A549 (cell line): ENCODE results near the gene CD8A. TPM values are rescaled to one million over a fixed set of nuclear protein-coding genes. Genes with fewer than 3 reads are reported as not detected.

Experiments
- ATAC-seq, 2 experiments: fragments of 200-7000 bp in 1 of 2; fragments of >200 bp in 1 of 2; cut with Nextera tagmentation in 1 of 2; cut with Tn5 transposase in 1 of 2; 3 replicates each; pipeline versions ENCODE4 v1.8.0 to v1.9.1; 2018 to 2020; ENCODE audit warnings: mild to moderate bottlenecking in 1 of 2, moderate library complexity in 1 of 2
- CTCF ChIA-PET: fragments of 300-600 bp; sonication (Branson Sonifier 250); formaldehyde crosslinking; extraction: SDS; loops from one replicate; lab custom pipeline; 2021; ENCODE audit warnings: antibody characterized with exemption, inconsistent platforms; lab: Yijun Ruan, JAX
- POLR2A ChIA-PET: fragments of 350-600 bp; formaldehyde crosslinking; extraction: SDS; loops from one replicate; lab custom pipeline; 2021; ENCODE audit warnings: antibody characterized with exemption, inconsistent platforms; lab: Yijun Ruan, JAX
- DNase-seq, 2 experiments: peaks; one replicate each; pipeline versions ENCODE4 v3.0.0 to v3.0.0-alpha.2; 2011 to 2016; ENCODE audit warnings: low read depth in 1 of 2, low spot score in 1 of 2
- FAIRE-seq: peaks from 2 replicates; lab custom pipeline; 2011; peaks lifted over from hg19 to GRCh38; lab: Jason Lieb, UNC
- H3K27ac ChIP-seq, 2 experiments: fragments of >200 bp; sonication (Bioruptor Twin); formaldehyde crosslinking; 3 replicates each; pipeline ENCODE4 v1.5.1; 2016 to 2017
- H3K4me1 ChIP-seq: fragments of >200 bp; sonication (Bioruptor Twin); formaldehyde crosslinking; 3 replicates; pipeline ENCODE4 v1.6.1; 2016
- H3K4me2 ChIP-seq: fragments of >200 bp; sonication (Bioruptor Twin); formaldehyde crosslinking; 3 replicates; pipeline ENCODE4 v1.6.1; 2016
- H3K4me3 ChIP-seq: fragments of >200 bp; sonication (Bioruptor Twin); formaldehyde crosslinking; 3 replicates; pipeline ENCODE4 v1.5.1; 2016
- H3K9me3 ChIP-seq: fragments of >200 bp; sonication (Bioruptor Twin); formaldehyde crosslinking; 3 replicates; pipeline ENCODE4 v1.6.1; 2016
- BCL3 ChIP-seq: fragments of >200 bp; sonication (Bioruptor Twin); formaldehyde crosslinking; IDR thresholded peaks from 3 replicates; pipeline ENCODE4 v1.6.1; 2016
- BHLHE40 ChIP-seq: IDR thresholded peaks from 2 replicates; pipeline ENCODE4 v1.6.1; 2012; ENCODE audit warnings: low read depth, low read length, inconsistent platforms
- CBX8 ChIP-seq: fragments of 200-600 bp; sonication (generic); IDR thresholded peaks from 2 replicates; pipeline ENCODE4 v1.6.1; 2016
- CEBPB ChIP-seq, 2 experiments: fragments of >200 bp in 1 of 2; sonication (Bioruptor Twin) in 1 of 2; formaldehyde crosslinking in 1 of 2; IDR thresholded peaks; 2 replicates each; pipeline ENCODE4 v1.6.1; 2012 to 2016
- CHD4 ChIP-seq: fragments of 200-600 bp; sonication (generic); IDR thresholded peaks from 2 replicates; pipeline ENCODE4 v1.6.1; 2016; ENCODE audit warnings: antibody characterized with exemption, mild to moderate bottlenecking, borderline replicate concordance
- CTCF ChIP-seq: fragments of >200 bp; sonication (Bioruptor Twin); formaldehyde crosslinking; IDR thresholded peaks from 3 replicates; pipeline ENCODE4 v1.5.1; 2016
- GATA3 ChIP-seq: IDR thresholded peaks from 2 replicates; pipeline ENCODE4 v1.6.1; 2012; ENCODE audit warnings: borderline replicate concordance
- HOXA7 ChIP-seq: fragments of 250-450 bp; sonication (Bioruptor Pico); IDR thresholded peaks from 2 replicates; pipeline ENCODE4 v1.5.0; 2020; ENCODE audit warnings: mild to moderate bottlenecking, moderate library complexity
- HOXB13 ChIP-seq: fragments of 250-450 bp; sonication (Bioruptor Pico); IDR thresholded peaks from 2 replicates; pipeline ENCODE4 v1.5.0; 2020; ENCODE audit warnings: low read depth, mild to moderate bottlenecking, moderate library complexity
- HOXB5 ChIP-seq: fragments of 250-450 bp; sonication (Bioruptor Pico); IDR thresholded peaks from 2 replicates; pipeline ENCODE4 v1.5.0; 2020; ENCODE audit warnings: mild to moderate bottlenecking, moderate library complexity
- JUN ChIP-seq, 2 experiments: fragments of >200 bp; sonication (Bioruptor Twin); formaldehyde crosslinking; IDR thresholded peaks; 2 replicates in 1 of 2; 3 replicates in 1 of 2; pipeline ENCODE4 v1.6.1; 2016 to 2017
- KDM1A ChIP-seq: fragments of 200-600 bp; sonication (generic); IDR thresholded peaks from 2 replicates; pipeline ENCODE4 v1.6.1; 2016; ENCODE audit warnings: low read depth, mild to moderate bottlenecking
- KDM5A ChIP-seq: fragments of 200-600 bp; sonication (generic); IDR thresholded peaks from 2 replicates; pipeline ENCODE4 v1.6.1; 2016; ENCODE audit warnings: antibody characterized with exemption, mild to moderate bottlenecking
- MAFK ChIP-seq: fragments of 450-650 bp; IDR thresholded peaks from 2 replicates; pipeline ENCODE4 v1.6.1; 2014; ENCODE audit not compliant: partially characterized antibody
- MAX ChIP-seq: IDR thresholded peaks from 2 replicates; pipeline ENCODE4 v1.6.1; 2012
- MYC ChIP-seq: IDR thresholded peaks from 2 replicates; pipeline ENCODE4 v1.6.1; 2012; ENCODE audit warnings: mild to moderate bottlenecking, inconsistent platforms, low read length, improper control_type of control experiment, borderline replicate concordance
- NFE2L2 ChIP-seq: fragments of 150-350 bp; conservative IDR thresholded peaks from 2 replicates; pipeline ENCODE4 v1.6.1; 2014; ENCODE audit warnings: low read length
- NPAS2 ChIP-seq: fragments of 250-450 bp; sonication (Bioruptor Pico); IDR thresholded peaks from 2 replicates; pipeline ENCODE4 v1.8.0; 2022; ENCODE audit warnings: mild to moderate bottlenecking, moderate library complexity, borderline replicate concordance
- NR3C1 ChIP-seq: fragments of >200 bp; sonication (Bioruptor Twin); formaldehyde crosslinking; IDR thresholded peaks from 3 replicates; pipeline ENCODE4 v1.6.1; 2017
- PHF8 ChIP-seq: fragments of 200-600 bp; sonication (generic); IDR thresholded peaks from 2 replicates; pipeline ENCODE4 v1.6.1; 2016; ENCODE audit warnings: low read depth, mild to moderate bottlenecking, antibody characterized with exemption, moderate library complexity, borderline replicate concordance
- POLR2AphosphoS2 ChIP-seq: conservative IDR thresholded peaks from 2 replicates; pipeline ENCODE4 v1.6.1; 2012; ENCODE audit warnings: low read length, improper control_type of control experiment, inconsistent platforms
- RAD21 ChIP-seq, 2 experiments: fragments of >200 bp in 1 of 2; sonication (Bioruptor Twin) in 1 of 2; formaldehyde crosslinking in 1 of 2; IDR thresholded peaks in 1 of 2; conservative IDR thresholded peaks in 1 of 2; 2 replicates in 1 of 2; 3 replicates in 1 of 2; pipeline ENCODE4 v1.6.1; 2012 to 2018; ENCODE audit warnings: inconsistent platforms in 1 of 2
- RCOR1 ChIP-seq: fragments of 150-350 bp; IDR thresholded peaks from 2 replicates; pipeline ENCODE4 v1.6.1; 2014; ENCODE audit warnings: antibody characterized with exemption, low read length, low read depth
- SMC3 ChIP-seq: fragments of >200 bp; sonication (Bioruptor Twin); formaldehyde crosslinking; IDR thresholded peaks from 3 replicates; pipeline ENCODE4 v1.6.1; 2018; ENCODE audit warnings: inconsistent platforms
- SREBF2 ChIP-seq: fragments of 450-650 bp; IDR thresholded peaks from 2 replicates; pipeline ENCODE4 v1.6.1; 2014; ENCODE audit warnings: mild to moderate bottlenecking, moderate library complexity
- TFCP2L1 ChIP-seq: fragments of 250-450 bp; sonication (Bioruptor Pico); IDR thresholded peaks from 2 replicates; pipeline ENCODE4 v1.5.0; 2021; ENCODE audit warnings: mild to moderate bottlenecking
- TP53 ChIP-seq: fragments of 250-450 bp; sonication (Bioruptor Pico); IDR thresholded peaks from 2 replicates; pipeline ENCODE4 v1.5.0; 2021; ENCODE audit warnings: mild to moderate bottlenecking, moderate library complexity
- ZFP36 ChIP-seq: fragments of 450-650 bp; IDR thresholded peaks from 2 replicates; pipeline ENCODE4 v1.6.1; 2014; ENCODE audit warnings: borderline replicate concordance; ENCODE audit not compliant: partially characterized antibody
- ZNF302 ChIP-seq: fragments of 250-450 bp; sonication (Bioruptor Pico); IDR thresholded peaks from 2 replicates; pipeline ENCODE4 v1.9.0; 2021; ENCODE audit warnings: inconsistent platforms, mild to moderate bottlenecking, moderate library complexity
- WGBS: methylation state at CpG from one replicate; pipeline ENCODE4 v1.1.6; 2017; ENCODE audit errors: missing lambda C conversion rate; 5-methylcytosine and 5-hydroxymethylcytosine counted together
- polyA plus RNA-seq, 4 experiments: library from polyadenylated mRNA; depleted of rRNA in 3 of 4; stranded (reverse); fragments of >200 nt; fragmentation: RNase III in 1 of 4; extraction: RNeasy Plus Mini Kit Qiagen cat#74134 plus additional on column Dnase treatment in 1 of 4; gene quantifications; 2 replicates in 3 of 4; 3 replicates in 1 of 4; pipeline ENCODE4 v1.2.3, GENCODE V29; 2011 to 2017
- TF ChIP-seq, protein P1 (sequence below): IDR thresholded peaks from 2 replicates; pipeline ENCODE4 v1.6.1; 2012; ENCODE audit warnings: low read depth, borderline replicate concordance
- TF ChIP-seq, protein P2 (sequence below): fragments of 450-650 bp; IDR thresholded peaks from 2 replicates; pipeline ENCODE4 v1.6.1; 2014; ENCODE audit warnings: antibody characterized with exemption
- TF ChIP-seq, protein P3 (sequence below): fragments of >200 bp; sonication (Bioruptor Twin); formaldehyde crosslinking; IDR thresholded peaks from 2 replicates; pipeline ENCODE4 v1.6.1; 2016

The CD8A gene
- polyA plus RNA-seq, 2 of the 4 experiments (the other 2 are of a cell fraction): 0.10 to 0.40 TPM

DNA sequence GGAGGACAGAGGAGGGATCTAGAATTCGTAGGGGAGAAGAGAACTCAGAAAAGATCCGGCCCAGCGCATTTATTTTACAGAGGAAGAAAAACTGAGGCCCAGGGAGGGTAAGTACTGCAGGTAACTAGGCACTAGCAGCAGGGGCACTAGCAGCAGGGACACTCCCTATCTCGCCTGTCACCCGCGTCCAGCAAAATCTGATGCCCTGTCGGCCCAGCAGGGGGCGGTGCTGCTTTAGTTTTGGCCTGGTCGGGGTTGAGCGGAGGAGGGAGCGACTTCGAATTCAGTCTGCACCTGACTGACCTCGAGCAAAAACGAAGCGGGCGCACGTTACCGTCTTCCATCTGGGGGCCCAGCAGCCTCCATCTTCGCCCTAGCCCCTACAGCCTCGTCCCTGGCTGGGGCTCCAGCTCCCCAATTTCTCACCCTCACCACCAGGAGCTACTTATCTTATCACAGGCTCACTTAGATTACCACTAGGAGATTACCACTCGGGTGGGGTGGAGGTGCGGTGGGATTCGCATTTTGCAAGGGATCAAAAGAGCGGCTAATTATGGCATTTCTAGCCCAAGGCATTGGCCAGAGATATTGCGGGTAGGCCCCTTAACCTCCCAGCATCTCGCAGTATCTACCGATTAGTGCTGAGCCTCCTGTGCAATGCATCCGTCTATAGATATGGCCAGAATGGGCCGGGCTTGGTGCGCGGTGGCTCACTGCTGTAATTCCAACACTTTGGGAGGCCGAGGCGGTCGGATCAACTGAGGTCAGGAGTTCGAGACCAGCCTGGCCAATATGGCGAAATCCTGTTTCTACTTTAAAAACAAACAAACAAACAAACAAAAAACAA, 17.8 kb upstream of the CD8A start (continued):
- TF ChIP-seq HOXB13 (CRISPR knock-in tag): no peak
- TF ChIP-seq GATA3: no peak
- peak; percentile 70; the same call in 1 of the 2 replicates for TF ChIP-seq KDM5A
- no peak for TF ChIP-seq ZNF302 (CRISPR knock-in tag)
- TF ChIP-seq JUN (IDR thresholded peaks at IDR 0.05): 0 out of 5 replicates have a peak, but pooled peaks of 1 of the 2 experiments have one; percentile 7
- peak in 1 of 2 experiments; percentile 35; a peak in 2 of 4 replicates for TF ChIP-seq CEBPB (IDR thresholded peaks at IDR 0.05)
- TF ChIP-seq PHF8: no peak
- no peak for TF ChIP-seq KDM1A
- peak; percentile 99 for TF ChIP-seq SMC3
- no peak for TF ChIP-seq CBX8

- ATAC-seq: peak; percentile 77 to 79
- Histone ChIP-seq H3K4me2 (peak overlapping the region; percentile 100), H3K4me3 (peak overlapping the region; percentile 65), H3K27ac (peak overlapping the region; percentile 52 to 79), H3K9me3 (no peaks in the 10 kb centered on the region), H3K4me1 (peaks cover 9% of the 10 kb centered on the region; the same call in 2 of the 3 replicates)
- CTCF ChIA-PET: interaction anchor here (0.6 to 7.0 kb wide), 22 partner anchors 9 to 521 kb away, joined by 3 to 51 read pairs (median 4); partner anchors contain the start of gene CD8A
- DNase-seq: peak; percentile 77 to 90
- POLR2A ChIA-PET: no interaction called here
- 4% methylated on average over 48 of the region's 51 CpGs for WGBS
- FAIRE-seq: no peak
- no peak for TF ChIP-seq TFCP2L1 (CRISPR knock-in tag)
- TF ChIP-seq MYC: peak; percentile 58; the same call in 1 of the 2 replicates
- TF ChIP-seq MAX: peak; percentile 94
- no peak for TF ChIP-seq CTCF
- no peak for TF ChIP-seq ZNF302 (CRISPR knock-in tag)
- no peak for TF ChIP-seq CHD4
- TF ChIP-seq SMC3: no peak
- TF ChIP-seq, protein P1, sequence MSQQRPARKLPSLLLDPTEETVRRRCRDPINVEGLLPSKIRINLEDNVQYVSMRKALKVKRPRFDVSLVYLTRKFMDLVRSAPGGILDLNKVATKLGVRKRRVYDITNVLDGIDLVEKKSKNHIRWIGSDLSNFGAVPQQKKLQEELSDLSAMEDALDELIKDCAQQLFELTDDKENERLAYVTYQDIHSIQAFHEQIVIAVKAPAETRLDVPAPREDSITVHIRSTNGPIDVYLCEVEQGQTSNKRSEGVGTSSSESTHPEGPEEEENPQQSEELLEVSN: peak; percentile 84
- no peak for TF ChIP-seq CEBPB (IDR thresholded peaks at IDR 0.05)
- TF ChIP-seq PHF8: no peak
- 0 out of 5 replicates have a peak, but pooled peaks of 1 of the 2 experiments have one; percentile 14 for TF ChIP-seq JUN (IDR thresholded peaks at IDR 0.05)
- no peak for TF ChIP-seq SREBF2
- TF ChIP-seq RAD21 (conservative IDR thresholded peaks at IDR 0.05 in 1 of 2, IDR thresholded peaks at IDR 0.05 in 1 of 2): no peak
- TF ChIP-seq BCL3: 0 out of 3 replicates have a peak, but pooled peaks have one; percentile 16
- no peak for TF ChIP-seq NPAS2 (CRISPR knock-in tag)
- TF ChIP-seq NR3C1: no peak
- TF ChIP-seq KDM5A: no peak
- no peak for TF ChIP-seq CBX8
- TF ChIP-seq RCOR1: no peak
- TF ChIP-seq ZFP36: no peak
- TF ChIP-seq NFE2L2: no peak
- TF ChIP-seq, protein P2, sequence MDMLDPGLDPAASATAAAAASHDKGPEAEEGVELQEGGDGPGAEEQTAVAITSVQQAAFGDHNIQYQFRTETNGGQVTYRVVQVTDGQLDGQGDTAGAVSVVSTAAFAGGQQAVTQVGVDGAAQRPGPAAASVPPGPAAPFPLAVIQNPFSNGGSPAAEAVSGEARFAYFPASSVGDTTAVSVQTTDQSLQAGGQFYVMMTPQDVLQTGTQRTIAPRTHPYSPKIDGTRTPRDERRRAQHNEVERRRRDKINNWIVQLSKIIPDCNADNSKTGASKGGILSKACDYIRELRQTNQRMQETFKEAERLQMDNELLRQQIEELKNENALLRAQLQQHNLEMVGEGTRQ: peak; percentile 84
- no peak for TF ChIP-seq HOXB13 (CRISPR knock-in tag)
- no peak for TF ChIP-seq POLR2AphosphoS2
- TF ChIP-seq MAFK: no peak
- no peak for TF ChIP-seq BHLHE40
- no peak for TF ChIP-seq TP53 (CRISPR knock-in tag)
- no peak for TF ChIP-seq HOXB5
- TF ChIP-seq, protein P3, sequence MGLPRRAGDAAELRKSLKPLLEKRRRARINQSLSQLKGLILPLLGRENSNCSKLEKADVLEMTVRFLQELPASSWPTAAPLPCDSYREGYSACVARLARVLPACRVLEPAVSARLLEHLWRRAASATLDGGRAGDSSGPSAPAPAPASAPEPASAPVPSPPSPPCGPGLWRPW: no peak
- TF ChIP-seq HOXA7 (CRISPR knock-in tag): no peak
These were observed 17.0 kb upstream of the CD8A start for GRCh38 chr2:86807468-86808275.
